KMS-11 (cell line): ENCODE data around the gene ZNF385B.

Experiments
- H2AFZ ChIP-seq: fragments of 200-600 bp; sonication (generic); 2 replicates; pipeline ENCODE4 v1.6.1; 2016; ENCODE audit warnings: antibody characterized with exemption, mixed run types, low read depth
- H3K27ac ChIP-seq: fragments of 200-600 bp; sonication (generic); 2 replicates; pipeline ENCODE4 v1.6.1; 2016; ENCODE audit warnings: mild to moderate bottlenecking, mixed run types
- H3K27me3 ChIP-seq: fragments of 200-600 bp; sonication (generic); 2 replicates; pipeline ENCODE4 v1.6.1; 2017; ENCODE audit warnings: mild to moderate bottlenecking, low read depth, mixed run types, moderate library complexity; ENCODE audit not compliant: insufficient read depth
- H3K36me3 ChIP-seq: fragments of 200-600 bp; sonication (generic); 2 replicates; pipeline ENCODE4 v1.6.1; 2017; ENCODE audit warnings: mild to moderate bottlenecking, mixed run types; ENCODE audit not compliant: insufficient read depth
- H3K4me1 ChIP-seq: fragments of 200-600 bp; sonication (generic); 2 replicates; pipeline ENCODE4 v1.6.1; 2016; ENCODE audit warnings: mild to moderate bottlenecking, low read depth, mixed run types; ENCODE audit not compliant: poor library complexity, severe bottlenecking
- H3K4me2 ChIP-seq: fragments of 200-600 bp; sonication (generic); 2 replicates; pipeline ENCODE4 v1.7.0; 2016; ENCODE audit warnings: mild to moderate bottlenecking, mixed run types
- H3K4me3 ChIP-seq: fragments of 200-600 bp; sonication (generic); IDR thresholded peaks from 2 replicates; pipeline ENCODE4 v1.6.1; 2017; ENCODE audit warnings: low read depth, low read length, mixed read lengths; ENCODE audit not compliant: insufficient read depth
- H3K79me2 ChIP-seq: fragments of 200-600 bp; sonication (generic); 2 replicates; pipeline ENCODE4 v1.6.1; 2016; ENCODE audit warnings: low read depth, mixed run types; ENCODE audit not compliant: insufficient read depth
- H3K9ac ChIP-seq: fragments of 200-600 bp; sonication (generic); 2 replicates; pipeline ENCODE4 v1.6.1; 2016; ENCODE audit warnings: mild to moderate bottlenecking, mixed run types
- H4K20me1 ChIP-seq: fragments of 200-600 bp; sonication (generic); 2 replicates; pipeline ENCODE4 v1.6.1; 2016; ENCODE audit warnings: mild to moderate bottlenecking, mixed run types; ENCODE audit not compliant: insufficient read depth
- CTCF ChIP-seq: fragments of 200-600 bp; sonication (generic); conservative IDR thresholded peaks from 2 replicates; pipeline ENCODE4 v1.6.1; 2017; ENCODE audit warnings: low read depth, mild to moderate bottlenecking, antibody characterized with exemption, low read length, moderate library complexity, mixed read lengths

Gene ZNF385B

GRCh38 chr2:179593323-179593722 is 268.1 kb downstream of the ZNF385B start:
- no peaks in the 10 kb centered on the region for H3K79me2 ChIP-seq
- H3K27ac ChIP-seq, result no peak overlapping the region
- H2AFZ ChIP-seq, result no peak overlapping the region
- no peaks in the 10 kb centered on the region for H3K27me3 ChIP-seq
- H3K4me1 ChIP-seq, result peaks cover 17% of the 10 kb centered on the region
- TF ChIP-seq CTCF, result no peak
- no peak overlapping the region for H3K4me3 ChIP-seq
- H4K20me1 ChIP-seq, result no peaks in the 10 kb centered on the region
- no peaks in the 10 kb centered on the region for H3K36me3 ChIP-seq
- no peak overlapping the region for H3K9ac ChIP-seq
- H3K4me2 ChIP-seq, result no peak overlapping the region

- H3K9ac ChIP-seq, result no peak overlapping the region
- no peak overlapping the region for H3K4me3 ChIP-seq
- no peaks in the 10 kb centered on the region for H3K36me3 ChIP-seq
- H3K79me2 ChIP-seq, result no peaks in the 10 kb centered on the region
- no peaks in the 10 kb centered on the region for H3K27me3 ChIP-seq
- H3K4me2 ChIP-seq, result no peak overlapping the region
- no peak for TF ChIP-seq CTCF
- no peak overlapping the region for H2AFZ ChIP-seq
- no peaks in the 10 kb centered on the region for H4K20me1 ChIP-seq
- H3K4me1 ChIP-seq, result peaks cover 17% of the 10 kb centered on the region
- no peak overlapping the region for H3K27ac ChIP-seq
Observed at GRCh38 chr2:179592167-179592936, 269.1 kb downstream of the ZNF385B start.

- no peak overlapping the region for H3K4me2 ChIP-seq
- no peak overlapping the region for H2AFZ ChIP-seq
Observed at GRCh38 chr2:179591690-179592089, 269.7 kb downstream of the ZNF385B start.

GRCh38 chr2:179588486-179589145 is 272.8 kb downstream of the ZNF385B start:
- Histone ChIP-seq H3K4me1 (peaks cover 8% of the 10 kb centered on the region), H3K36me3 (no peaks in the 10 kb centered on the region), H3K4me2 (no peak overlapping the region; the same call in 1 of the 2 replicates), H3K27me3 (no peaks in the 10 kb centered on the region), H2AFZ (peak overlapping the region; percentile 8; the same call in 1 of the 2 replicates), H4K20me1 (no peaks in the 10 kb centered on the region), H3K27ac (no peak overlapping the region; the same call in 1 of the 2 replicates), H3K79me2 (no peaks in the 10 kb centered on the region), H3K4me3 (no peak overlapping the region), H3K9ac (no peak overlapping the region)
- TF ChIP-seq CTCF, result no peak

More at GRCh38 chr2:179591690-179592089, 269.7 kb downstream of the ZNF385B start:
- no peaks in the 10 kb centered on the region for H4K20me1 ChIP-seq
- no peaks in the 10 kb centered on the region for H3K36me3 ChIP-seq
- no peaks in the 10 kb centered on the region for H3K79me2 ChIP-seq
- H3K27me3 ChIP-seq, result no peaks in the 10 kb centered on the region
- H3K4me1 ChIP-seq, result peaks cover 17% of the 10 kb centered on the region
- H3K4me3 ChIP-seq, result no peak overlapping the region
- no peak for TF ChIP-seq CTCF
- no peak overlapping the region for H3K9ac ChIP-seq
- no peak overlapping the region for H3K27ac ChIP-seq
